ENCODE measurements around the gene CABYR.

Gene CABYR

DNA sequence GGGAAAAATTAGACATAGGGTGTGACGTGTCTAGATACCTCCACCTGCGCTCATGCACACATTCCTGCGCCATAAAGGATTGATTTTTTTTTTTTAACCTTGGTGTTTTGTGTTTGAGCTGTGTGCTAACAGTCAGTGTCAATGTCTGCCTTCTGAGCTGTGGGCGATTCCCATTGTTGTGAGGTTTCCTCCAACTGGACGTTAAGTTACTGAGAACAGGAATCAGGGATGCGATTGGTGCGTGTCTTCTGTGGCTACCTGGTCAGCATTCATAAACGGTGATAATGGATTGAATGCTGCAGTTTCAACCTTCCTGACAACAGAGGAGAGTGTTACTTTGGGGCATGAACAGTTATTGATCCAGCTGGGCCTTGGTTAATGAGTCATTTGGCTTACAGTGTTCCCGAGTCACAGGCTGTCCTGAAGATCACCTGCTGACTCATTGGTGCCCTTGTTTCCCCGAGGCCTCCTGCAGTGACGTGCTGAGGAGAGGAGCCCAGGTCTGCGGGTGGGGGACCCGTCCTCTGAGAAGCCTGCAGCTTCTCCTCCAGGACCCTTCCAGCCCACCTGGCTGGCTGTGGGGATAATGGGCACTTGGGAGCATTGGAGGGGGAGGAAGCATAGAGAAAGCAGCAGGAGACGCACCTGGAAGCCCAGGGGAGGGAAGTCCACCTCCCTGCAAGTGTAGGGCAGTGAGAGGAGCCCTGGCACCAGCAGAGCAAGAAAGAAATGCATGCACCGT is 25.8 kb upstream of the CABYR start:
- peaks cover 6 to 11% of the 10 kb centered on the region in 2 donors for H3K36me3 ChIP-seq (replicated peaks in 1 of 2; ENCODE audit: control insufficient read depth in 2 of 2, insufficient read depth in 2 of 2, low read length in 2 of 2)
- H2BK12ac ChIP-seq (ENCODE audit: low read length): no peak overlapping the region
- no peak overlapping the region for H3K4me3 ChIP-seq (ENCODE audit: low read length in 2 of 2)
- H3K9ac ChIP-seq (ENCODE audit: low read depth, low read length, poor library complexity): no peak overlapping the region
- H3K27me3 ChIP-seq (ENCODE audit: control insufficient read depth in 3 of 3, insufficient read depth in 3 of 3, low read depth in 1 of 3, low read length in 3 of 3): no peaks in the 10 kb centered on the region
- no peak overlapping the region for H2BK15ac ChIP-seq (ENCODE audit: low read length)
- no peaks in the 10 kb centered on the region for H3K9me3 ChIP-seq (replicated peaks in 1 of 2; ENCODE audit: control insufficient read depth in 2 of 2, insufficient read depth in 1 of 2, low read depth in 1 of 2, low read length in 2 of 2)
- no peak overlapping the region for H3K18ac ChIP-seq (ENCODE audit: low read length)
- H3K27ac ChIP-seq (replicated peaks; ENCODE audit: low read length): no peak overlapping the region
- WGBS, 2 donors (ENCODE audit: extremely low coverage in 2 of 2, insufficient read length in 2 of 2, insufficient replicate concordance in 1 of 2): no CpG with 5 or more reads among the region's 15 CpGs
- H3K14ac ChIP-seq (ENCODE audit: low read length): no peak overlapping the region
- no peak overlapping the region for H2AK5ac ChIP-seq (ENCODE audit: low read depth, low read length)
- no peaks in the 10 kb centered on the region for H3K4me1 ChIP-seq (ENCODE audit: control insufficient read depth in 2 of 2, insufficient read depth in 1 of 2, low read depth in 1 of 2, low read length in 2 of 2)
- no peak overlapping the region for H4K91ac ChIP-seq (ENCODE audit: low read depth, low read length, poor library complexity)
- DNase-seq (ENCODE audit: low spot score): no peak
- no peak overlapping the region for H2AFZ ChIP-seq (ENCODE audit: low read length)
- H3K4ac ChIP-seq (ENCODE audit: low read length): no peak overlapping the region
- no peak overlapping the region for H3K4me2 ChIP-seq (ENCODE audit: insufficient read depth, low read length, poor library complexity, severe bottlenecking)
- H2BK5ac ChIP-seq (ENCODE audit: low read length): no peak overlapping the region
- H2BK120ac ChIP-seq (ENCODE audit: low read depth, low read length): no peak overlapping the region
- no peak overlapping the region for H4K8ac ChIP-seq (ENCODE audit: low read depth, low read length)
- no peak overlapping the region for H3K23ac ChIP-seq (ENCODE audit: low read depth, low read length, poor library complexity)
- H3K79me1 ChIP-seq (ENCODE audit: low read depth, low read length): no peaks in the 10 kb centered on the region

DNA sequence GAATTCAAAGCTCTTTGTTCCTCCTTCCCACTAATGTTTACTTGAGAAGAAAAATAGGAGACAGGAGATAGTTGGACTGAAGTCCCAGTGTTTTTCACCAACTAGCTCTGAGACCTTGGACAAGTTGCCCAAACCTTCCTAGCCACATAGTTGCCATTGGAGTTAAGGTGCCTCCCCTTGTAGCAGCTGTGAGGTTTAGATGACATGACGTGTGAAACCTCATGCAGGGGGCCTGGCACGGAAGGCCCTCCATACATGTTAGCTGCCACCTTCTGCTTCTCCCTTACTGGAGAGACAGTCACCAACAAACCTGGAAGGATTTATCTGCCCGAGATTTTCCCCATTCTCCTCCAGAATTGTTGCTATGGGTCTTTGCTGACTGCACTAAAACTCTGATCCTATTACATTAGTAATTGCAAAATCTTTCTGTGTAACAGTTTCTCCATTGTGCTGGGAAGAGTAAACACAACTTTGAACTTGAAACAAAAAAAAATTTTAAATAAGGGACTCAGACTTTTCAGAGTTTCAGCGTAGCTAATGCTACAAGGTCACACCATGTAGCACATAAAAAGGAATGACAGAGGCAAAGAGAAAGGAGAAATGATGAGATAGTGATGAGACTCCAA is 23.8 kb upstream of the CABYR start:
- H4K8ac ChIP-seq (ENCODE audit: low read depth, low read length): no peak overlapping the region
- no peak overlapping the region for H3K14ac ChIP-seq (ENCODE audit: low read length)
- no peak overlapping the region for H2BK12ac ChIP-seq (ENCODE audit: low read length)
- no peak overlapping the region for H3K27ac ChIP-seq (replicated peaks; ENCODE audit: low read length)
- H2BK5ac ChIP-seq (ENCODE audit: low read length): no peak overlapping the region
- no peak for DNase-seq (ENCODE audit: low spot score)
- H3K18ac ChIP-seq (ENCODE audit: low read length): no peak overlapping the region
- H2AK5ac ChIP-seq (ENCODE audit: low read depth, low read length): no peak overlapping the region
- H3K9me3 ChIP-seq (replicated peaks in 1 of 2; ENCODE audit: control insufficient read depth in 2 of 2, insufficient read depth in 1 of 2, low read depth in 1 of 2, low read length in 2 of 2): no peaks in the 10 kb centered on the region
- H4K91ac ChIP-seq (ENCODE audit: low read depth, low read length, poor library complexity): no peak overlapping the region
- peaks cover 7 to 15% of the 10 kb centered on the region in 2 donors for H3K36me3 ChIP-seq (replicated peaks in 1 of 2; ENCODE audit: control insufficient read depth in 2 of 2, insufficient read depth in 2 of 2, low read length in 2 of 2)
- H2BK15ac ChIP-seq (ENCODE audit: low read length): no peak overlapping the region
- H3K4me1 ChIP-seq (ENCODE audit: control insufficient read depth in 2 of 2, insufficient read depth in 1 of 2, low read depth in 1 of 2, low read length in 2 of 2): no peaks in the 10 kb centered on the region
- no peak overlapping the region for H3K9ac ChIP-seq (ENCODE audit: low read depth, low read length, poor library complexity)
- no peak overlapping the region for H3K4me2 ChIP-seq (ENCODE audit: insufficient read depth, low read length, poor library complexity, severe bottlenecking)
- no peak overlapping the region for H3K4me3 ChIP-seq (ENCODE audit: low read length in 2 of 2)
- H3K79me1 ChIP-seq (ENCODE audit: low read depth, low read length): no peaks in the 10 kb centered on the region
- H3K4ac ChIP-seq (ENCODE audit: low read length): no peak overlapping the region
- no peak overlapping the region for H2BK120ac ChIP-seq (ENCODE audit: low read depth, low read length)
- H3K23ac ChIP-seq (ENCODE audit: low read depth, low read length, poor library complexity): no peak overlapping the region
- no peak overlapping the region for H2AFZ ChIP-seq (ENCODE audit: low read length)
- H3K27me3 ChIP-seq (ENCODE audit: control insufficient read depth in 3 of 3, insufficient read depth in 3 of 3, low read depth in 1 of 3, low read length in 3 of 3): no peaks in the 10 kb centered on the region
- no CpG with 5 or more reads among the region's 4 CpGs for WGBS, 2 donors (ENCODE audit: extremely low coverage in 2 of 2, insufficient read length in 2 of 2, insufficient replicate concordance in 1 of 2)

DNA sequence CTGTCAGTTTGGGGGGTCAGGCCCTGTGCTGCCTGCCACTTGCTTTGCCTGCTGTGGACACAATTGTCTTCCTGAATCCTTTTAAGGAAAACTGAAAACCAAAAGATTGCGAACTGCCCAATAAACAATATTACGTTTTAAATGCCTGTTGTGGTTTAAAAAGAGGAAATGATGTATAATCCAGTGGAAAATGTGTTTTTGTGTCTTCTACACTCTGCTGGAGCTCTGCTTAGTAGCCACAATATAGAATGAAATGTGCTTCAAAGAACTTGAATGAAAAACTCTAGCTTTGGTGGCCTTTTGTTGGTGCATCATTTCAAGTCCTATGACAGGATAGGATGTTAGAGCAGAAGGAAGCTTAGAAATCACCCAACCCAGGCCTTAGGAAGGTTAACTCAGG is 23.2 kb upstream of the CABYR start:
- no peak overlapping the region for H2AK5ac ChIP-seq (ENCODE audit: low read depth, low read length)

DNA sequence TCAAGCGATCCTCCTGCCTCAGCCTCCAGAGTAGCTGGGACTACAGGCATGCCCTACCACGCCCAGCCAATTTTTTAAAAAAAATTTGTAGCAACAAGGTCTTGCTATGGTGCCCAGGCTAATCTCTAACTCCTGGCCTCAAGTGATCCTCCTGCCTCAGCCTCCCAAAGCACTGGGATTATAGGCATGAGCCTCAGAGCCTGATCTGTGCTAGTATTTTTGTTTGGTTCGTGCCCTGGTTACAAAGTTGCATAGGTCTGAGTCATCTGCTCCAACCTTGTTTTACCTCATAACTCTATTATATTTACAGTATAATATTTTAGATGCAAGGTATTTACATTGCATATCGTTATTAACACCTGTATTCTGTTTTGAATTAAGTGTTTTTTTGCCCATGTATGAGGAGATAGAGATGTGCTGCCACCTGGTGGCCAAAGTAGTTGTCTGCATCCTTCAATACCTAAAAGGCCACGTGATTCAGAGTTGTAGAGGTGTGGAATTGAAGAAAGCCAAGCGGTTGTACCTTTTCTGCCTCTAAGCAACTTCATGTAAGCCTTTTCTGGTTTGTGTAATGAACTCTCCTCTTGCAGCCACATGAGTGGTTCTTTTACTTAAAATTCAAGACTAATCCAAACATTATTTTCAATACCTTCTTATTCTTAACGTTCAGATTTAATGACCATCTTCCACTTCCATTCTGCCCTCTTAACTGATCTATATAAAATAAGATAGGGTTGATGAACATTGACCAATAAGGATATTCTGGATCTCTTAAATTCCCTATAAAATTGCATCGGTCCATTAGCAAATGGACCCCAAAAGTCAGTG is 19.9 kb upstream of the CABYR start:
- peak; percentile 69 for DNase-seq (ENCODE audit: low spot score)
- Histone ChIP-seq H2BK15ac (ENCODE audit: low read length) (no peak overlapping the region), H3K4me3 (ENCODE audit: low read length in 2 of 2) (no peak overlapping the region), H3K23ac (ENCODE audit: low read depth, low read length, poor library complexity) (no peak overlapping the region), H4K91ac (ENCODE audit: low read depth, low read length, poor library complexity) (no peak overlapping the region), H3K14ac (ENCODE audit: low read length) (no peak overlapping the region), H3K4ac (ENCODE audit: low read length) (no peak overlapping the region), H2BK12ac (ENCODE audit: low read length) (no peak overlapping the region), H2AK5ac (ENCODE audit: low read depth, low read length) (no peak overlapping the region), H2AFZ (ENCODE audit: low read length) (no peak overlapping the region), H3K27me3 (ENCODE audit: control insufficient read depth in 3 of 3, insufficient read depth in 3 of 3, low read depth in 1 of 3, low read length in 3 of 3) (no peaks in the 10 kb centered on the region), H2BK5ac (ENCODE audit: low read length) (no peak overlapping the region), H3K4me2 (ENCODE audit: insufficient read depth, low read length, poor library complexity, severe bottlenecking) (no peak overlapping the region), H2BK120ac (ENCODE audit: low read depth, low read length) (no peak overlapping the region), H3K9me3 (replicated peaks in 1 of 2; ENCODE audit: control insufficient read depth in 2 of 2, insufficient read depth in 1 of 2, low read depth in 1 of 2, low read length in 2 of 2) (no peaks in the 10 kb centered on the region), H3K4me1 (ENCODE audit: control insufficient read depth in 2 of 2, insufficient read depth in 1 of 2, low read depth in 1 of 2, low read length in 2 of 2) (no peaks in the 10 kb centered on the region), H4K8ac (ENCODE audit: low read depth, low read length) (no peak overlapping the region), H3K27ac (replicated peaks; ENCODE audit: low read length) (no peak overlapping the region), H3K18ac (ENCODE audit: low read length) (no peak overlapping the region), H3K36me3 (replicated peaks in 1 of 2; ENCODE audit: control insufficient read depth in 2 of 2, insufficient read depth in 2 of 2, low read length in 2 of 2) (peaks cover 9 to 25% of the 10 kb centered on the region in 2 donors), H3K79me1 (ENCODE audit: low read depth, low read length) (no peaks in the 10 kb centered on the region), H3K9ac (ENCODE audit: low read depth, low read length, poor library complexity) (no peak overlapping the region)
- 100% methylated on average over 1 of the region's 8 CpGs for WGBS, 2 donors (ENCODE audit: extremely low coverage in 2 of 2, insufficient read length in 2 of 2, insufficient replicate concordance in 1 of 2)

More for the DNA sequence above, 23.2 kb upstream of the CABYR start:
- H2BK12ac ChIP-seq (ENCODE audit: low read length): no peak overlapping the region
- no peak overlapping the region for H3K27ac ChIP-seq (replicated peaks; ENCODE audit: low read length)
- peaks cover 7 to 17% of the 10 kb centered on the region in 2 donors for H3K36me3 ChIP-seq (replicated peaks in 1 of 2; ENCODE audit: control insufficient read depth in 2 of 2, insufficient read depth in 2 of 2, low read length in 2 of 2)
- no peak overlapping the region for H3K23ac ChIP-seq (ENCODE audit: low read depth, low read length, poor library complexity)
- no peak overlapping the region for H4K8ac ChIP-seq (ENCODE audit: low read depth, low read length)
- no CpG with 5 or more reads among the region's 2 CpGs for WGBS, 2 donors (ENCODE audit: extremely low coverage in 2 of 2, insufficient read length in 2 of 2, insufficient replicate concordance in 1 of 2)
- H2AFZ ChIP-seq (ENCODE audit: low read length): no peak overlapping the region
- H3K14ac ChIP-seq (ENCODE audit: low read length): no peak overlapping the region
- no peak overlapping the region for H2BK120ac ChIP-seq (ENCODE audit: low read depth, low read length)
- H3K27me3 ChIP-seq (ENCODE audit: control insufficient read depth in 3 of 3, insufficient read depth in 3 of 3, low read depth in 1 of 3, low read length in 3 of 3): no peaks in the 10 kb centered on the region
- H2BK15ac ChIP-seq (ENCODE audit: low read length): no peak overlapping the region
- H3K79me1 ChIP-seq (ENCODE audit: low read depth, low read length): no peaks in the 10 kb centered on the region
- H4K91ac ChIP-seq (ENCODE audit: low read depth, low read length, poor library complexity): no peak overlapping the region
- H3K4ac ChIP-seq (ENCODE audit: low read length): no peak overlapping the region
- no peak overlapping the region for H3K4me2 ChIP-seq (ENCODE audit: insufficient read depth, low read length, poor library complexity, severe bottlenecking)
- H2BK5ac ChIP-seq (ENCODE audit: low read length): no peak overlapping the region
- DNase-seq (ENCODE audit: low spot score): no peak
- no peak overlapping the region for H3K4me3 ChIP-seq (ENCODE audit: low read length in 2 of 2)
- H3K4me1 ChIP-seq (ENCODE audit: control insufficient read depth in 2 of 2, insufficient read depth in 1 of 2, low read depth in 1 of 2, low read length in 2 of 2): no peaks in the 10 kb centered on the region
- no peak overlapping the region for H3K9ac ChIP-seq (ENCODE audit: low read depth, low read length, poor library complexity)
- H3K9me3 ChIP-seq (replicated peaks in 1 of 2; ENCODE audit: control insufficient read depth in 2 of 2, insufficient read depth in 1 of 2, low read depth in 1 of 2, low read length in 2 of 2): no peaks in the 10 kb centered on the region
- no peak overlapping the region for H3K18ac ChIP-seq (ENCODE audit: low read length)

All from neuronal stem cell (in vitro differentiated cells).